NCI-H146 treated with DMSO at 0.1 percent for 48 hours (cell line): ENCODE measurements around the gene PPFIA1.
"Not testable (repeated sequence)": the region's sequence is repeated elsewhere in the genome, so short reads cannot be mapped to it uniquely, and the experiment has no call there.

Experiments
- DNase-seq: peaks from one replicate; lab custom pipeline; 2025; ENCODE audit not compliant: unreplicated experiment; lab: John Stamatoyannopoulos, UW

Gene PPFIA1

DNA sequence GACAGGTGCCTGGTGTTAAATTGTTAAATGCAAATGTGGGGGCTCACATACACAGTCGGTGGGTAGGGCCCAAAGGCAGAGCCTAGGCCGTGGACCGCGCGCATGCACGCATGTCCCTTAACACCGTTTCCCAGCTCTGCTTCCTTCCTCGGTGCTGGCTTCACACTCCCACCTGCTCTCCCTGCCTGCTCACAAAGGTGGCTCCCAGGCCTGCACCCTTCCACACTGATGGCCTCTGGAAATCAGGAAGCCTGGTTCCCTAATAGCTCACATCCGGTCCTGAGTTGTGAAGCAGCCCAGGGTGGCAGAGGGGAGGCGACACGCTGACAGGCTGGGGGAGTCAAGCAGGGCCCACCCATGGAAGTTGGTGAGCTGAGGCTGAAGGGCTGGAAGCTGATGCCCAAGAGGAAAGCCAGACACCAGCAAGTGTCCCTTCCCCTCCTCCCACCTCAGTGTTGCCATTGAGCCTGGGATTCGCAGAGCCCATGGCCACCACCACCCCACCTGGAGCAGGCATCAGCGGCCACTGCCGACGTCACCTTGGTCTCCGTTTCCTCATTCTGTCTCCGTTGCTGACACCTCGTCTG lies 114.2 kb downstream of the PPFIA1 start:
- DNase-seq: no peak

DNA sequence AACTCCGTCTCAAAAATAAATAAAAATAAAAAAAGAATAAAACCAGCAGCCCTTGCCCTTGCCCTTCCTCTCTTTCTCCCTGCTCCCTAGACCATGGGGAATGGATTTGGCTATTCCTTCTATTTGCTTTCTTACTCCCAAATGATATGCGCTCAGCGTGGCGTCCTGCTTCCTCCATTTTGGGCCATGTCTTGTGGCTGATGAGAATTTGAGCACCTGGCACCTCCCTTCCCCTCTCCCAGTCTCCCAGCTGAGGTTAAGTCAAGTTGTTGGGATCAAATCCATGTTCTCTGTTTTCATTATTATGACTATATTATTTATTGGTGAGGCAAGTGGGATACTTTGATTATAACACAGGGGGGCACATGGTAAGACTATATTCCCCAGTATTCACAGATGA lies 117.1 kb downstream of the PPFIA1 start:
- DNase-seq: no peak

DNA sequence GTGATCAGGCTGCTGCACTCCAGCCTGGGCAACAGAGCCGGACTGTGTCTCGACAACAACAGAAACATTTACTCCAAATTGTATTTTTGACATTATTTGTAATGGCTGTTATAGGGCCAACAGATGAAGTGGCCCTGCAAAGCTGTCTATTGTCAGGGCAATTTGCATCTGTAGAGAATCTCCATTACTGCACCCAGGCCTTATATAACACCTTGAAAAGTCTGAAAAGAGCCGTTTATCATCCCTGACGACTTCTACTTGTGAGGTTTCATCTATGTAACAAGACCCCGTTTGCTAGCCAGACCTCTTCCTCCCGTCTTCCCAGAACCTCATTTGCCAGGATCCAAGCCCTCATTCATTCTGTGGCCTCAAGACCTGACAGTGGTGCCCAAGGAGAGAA lies 118.7 kb downstream of the PPFIA1 start:
- no peak for DNase-seq

DNA sequence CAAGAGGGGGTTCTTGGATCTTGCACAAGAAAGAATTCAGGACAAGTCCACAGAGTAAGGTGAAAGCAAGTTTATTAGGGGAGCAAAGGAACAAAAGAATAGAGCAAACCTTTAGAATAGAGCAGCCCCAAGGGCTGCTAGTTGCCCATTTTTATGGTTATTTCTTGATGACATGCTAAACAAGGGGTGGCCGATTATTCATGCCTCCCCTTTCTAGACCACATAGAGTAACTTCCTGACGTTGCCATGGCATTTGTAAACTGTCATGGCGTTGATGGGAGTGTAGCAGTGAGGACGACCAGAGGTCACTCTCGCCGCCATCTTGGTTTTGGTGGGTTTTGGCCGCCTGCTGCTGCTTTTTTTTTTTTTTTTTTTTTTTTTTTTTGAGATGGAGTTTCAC lies 120.4 kb downstream of the PPFIA1 start:
- DNase-seq: not testable (repeated sequence)

DNA sequence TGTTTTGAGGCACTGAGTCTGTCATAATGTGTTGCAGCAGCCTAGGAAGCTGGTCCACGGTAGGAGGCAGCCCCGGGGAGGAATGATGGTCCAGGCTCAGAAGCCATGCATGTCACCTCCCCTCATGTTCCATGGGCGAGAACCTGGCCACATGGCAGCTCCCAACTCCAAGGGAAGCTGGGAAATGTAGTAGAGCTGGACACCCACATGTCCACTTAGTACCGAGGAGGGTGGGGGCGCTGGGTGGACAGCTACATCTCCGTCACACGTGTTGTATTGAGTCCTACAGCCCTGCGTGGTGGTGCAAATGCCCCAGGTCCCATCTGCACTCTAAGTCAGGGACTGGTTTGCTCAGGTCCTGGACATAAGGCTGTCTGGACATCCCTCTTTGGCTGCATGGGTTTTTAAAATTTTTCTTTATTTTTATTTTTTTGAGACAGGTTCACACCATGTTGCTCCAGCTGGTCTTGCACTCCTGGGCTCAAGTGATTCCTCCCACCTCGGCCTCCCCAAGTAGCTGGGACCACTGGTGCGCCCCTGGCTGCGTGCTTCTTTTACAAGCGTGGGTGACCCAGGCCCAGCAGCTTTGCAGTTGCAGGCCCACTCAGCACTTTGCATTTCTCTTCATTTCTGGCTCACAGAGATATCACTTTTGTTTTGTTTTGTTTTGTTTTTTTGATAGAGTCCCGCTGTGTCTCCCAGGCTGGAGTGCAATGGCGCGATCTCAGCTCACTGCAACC lies 123.9 kb downstream of the PPFIA1 start:
- DNase-seq: no peak

DNA sequence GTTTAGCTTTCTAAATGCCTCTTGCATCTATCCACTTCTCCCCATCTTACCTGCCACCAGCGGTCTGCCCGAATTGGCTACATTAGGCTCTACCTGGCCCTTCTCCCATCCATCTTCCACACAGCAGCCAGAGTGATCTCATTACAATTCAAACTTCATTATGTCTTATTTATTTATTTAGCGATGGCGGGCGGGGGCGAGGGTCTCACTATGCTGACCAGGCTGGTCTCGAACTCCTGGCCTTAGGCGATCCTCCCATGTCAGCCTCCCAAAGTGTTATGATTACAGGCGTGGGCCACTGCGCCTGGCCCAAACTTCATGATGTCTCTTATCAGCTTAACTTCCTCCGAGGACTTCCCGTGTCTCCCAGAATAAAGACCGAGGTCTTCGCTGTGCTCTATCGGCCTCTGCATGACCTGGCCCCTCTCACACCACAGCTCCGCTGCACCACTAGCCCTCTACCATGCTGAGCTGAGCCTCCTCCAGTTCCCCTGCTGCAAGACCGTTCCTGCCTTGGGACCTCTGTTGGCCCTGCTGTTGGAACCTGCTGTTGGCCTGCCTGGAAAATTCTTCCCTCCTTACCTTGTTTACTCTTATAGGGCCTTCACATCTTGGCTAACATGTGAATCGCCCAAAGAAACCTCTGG lies 127.0 kb downstream of the PPFIA1 start:
- peak; percentile 33 for DNase-seq

DNA sequence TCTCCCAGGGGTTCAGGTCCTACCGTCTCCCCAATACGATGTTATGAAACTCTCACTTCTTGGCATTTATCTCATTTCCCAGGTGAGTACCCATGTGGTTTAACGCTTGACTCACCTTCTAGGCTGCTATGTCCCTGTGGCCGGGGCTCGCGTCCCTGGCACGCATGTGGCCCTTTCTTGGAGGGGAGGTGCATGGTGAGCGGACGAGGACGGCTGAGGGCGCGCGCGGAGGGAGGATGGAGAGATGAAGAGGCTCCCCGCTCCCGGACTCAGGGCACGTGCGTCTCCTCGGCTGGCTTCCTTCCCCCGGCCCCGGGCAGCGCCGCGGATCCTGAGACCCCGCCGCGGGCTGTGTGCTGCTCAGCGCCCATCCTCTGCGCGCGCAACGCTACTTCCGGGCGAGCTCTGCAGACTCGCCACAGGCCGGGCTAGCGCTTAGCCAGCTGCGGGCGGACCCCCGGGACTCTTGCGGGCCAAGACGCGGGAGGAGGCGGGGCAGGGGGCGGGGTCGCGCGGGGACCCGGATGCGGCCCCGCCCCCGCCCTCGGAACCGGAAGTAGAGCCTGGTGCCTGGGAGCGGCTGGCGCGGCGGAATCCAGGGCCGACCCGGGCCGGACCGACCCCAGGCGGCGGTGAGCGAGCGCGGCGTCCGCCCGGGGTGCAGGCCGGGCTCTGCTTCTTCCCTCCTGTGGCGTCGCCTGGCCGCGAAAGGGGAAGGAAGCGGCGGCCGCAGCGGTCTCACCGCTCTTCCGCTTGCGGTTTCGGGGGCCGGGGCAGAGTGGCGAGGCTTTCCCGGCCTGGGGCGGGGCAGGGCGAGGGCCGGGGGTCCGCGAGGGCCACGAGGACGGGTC lies 127.7 kb downstream of the PPFIA1 start, which contains the start of gene CTTN:
Gene CTTN (plus strand): TSS at position 547 of the 851 bp plus-strand sequence. CDS start 8,769 bp downstream, outside the sequence.
- DNase-seq: peak; percentile 64

DNA sequence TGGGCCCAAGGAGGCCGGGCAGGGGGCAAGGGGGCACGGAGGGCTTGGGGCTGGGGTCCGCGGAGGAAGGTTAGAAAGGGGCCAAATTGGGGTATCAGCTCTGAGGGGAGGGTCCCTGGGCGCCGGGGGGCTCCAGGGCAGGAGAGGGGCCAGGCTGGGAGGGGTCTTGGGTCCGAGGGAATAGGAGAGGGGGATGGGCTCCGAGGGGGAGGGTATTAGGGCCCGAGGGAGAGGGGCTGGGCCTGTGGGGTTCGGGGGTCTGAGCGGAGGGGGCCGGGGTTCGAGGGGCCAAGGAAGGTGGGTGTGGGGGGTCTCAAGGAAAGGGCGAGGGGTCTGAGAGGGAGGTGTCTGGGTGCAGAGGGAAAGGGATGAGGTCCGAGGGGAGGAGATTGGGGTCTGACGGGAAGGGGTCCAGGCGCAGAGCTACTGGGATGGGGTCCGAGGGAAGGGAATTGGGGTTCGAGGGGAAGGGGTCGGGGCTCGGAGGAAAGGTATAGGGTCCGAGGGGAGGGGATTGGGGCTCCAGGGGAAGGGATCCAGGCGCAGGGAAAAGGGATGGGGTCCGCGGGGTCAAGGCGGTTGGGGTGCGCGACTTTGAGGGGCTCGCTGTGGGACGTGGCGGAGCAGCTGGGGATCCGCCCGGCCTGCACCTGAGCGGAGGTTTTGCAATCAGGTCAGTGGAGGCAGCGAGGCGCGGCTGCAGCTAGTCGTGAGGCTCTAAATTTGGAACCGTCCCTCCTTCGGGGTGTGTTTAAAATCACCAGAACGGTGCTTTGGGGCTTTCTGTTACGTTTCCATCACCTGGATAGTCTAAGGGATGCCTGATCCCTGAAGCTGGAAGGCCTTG lies 128.6 kb downstream of the PPFIA1 start:
- no peak for DNase-seq

DNA sequence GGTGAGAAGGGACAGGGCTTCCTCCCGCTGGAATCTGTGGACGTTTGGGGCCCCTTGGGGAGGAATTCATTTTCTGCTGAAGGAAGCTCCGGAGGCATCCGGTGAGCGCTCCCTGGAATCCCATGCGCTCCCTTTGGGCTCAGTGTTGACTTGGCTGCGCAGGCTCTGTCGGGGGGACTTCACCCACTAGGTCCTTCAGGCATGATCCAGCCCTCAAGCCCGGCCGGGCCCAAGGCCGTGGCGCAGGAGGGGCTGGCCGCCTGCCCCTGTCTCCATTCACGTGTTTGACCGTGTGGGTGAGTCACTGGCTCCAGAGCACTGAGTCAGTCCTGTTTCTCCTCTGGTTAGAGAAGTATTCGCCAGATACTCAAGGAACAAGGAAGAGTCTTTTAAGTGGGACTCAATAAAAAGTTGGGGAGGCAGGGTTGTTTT lies 129.2 kb downstream of the PPFIA1 start:
- DNase-seq: no peak

DNA sequence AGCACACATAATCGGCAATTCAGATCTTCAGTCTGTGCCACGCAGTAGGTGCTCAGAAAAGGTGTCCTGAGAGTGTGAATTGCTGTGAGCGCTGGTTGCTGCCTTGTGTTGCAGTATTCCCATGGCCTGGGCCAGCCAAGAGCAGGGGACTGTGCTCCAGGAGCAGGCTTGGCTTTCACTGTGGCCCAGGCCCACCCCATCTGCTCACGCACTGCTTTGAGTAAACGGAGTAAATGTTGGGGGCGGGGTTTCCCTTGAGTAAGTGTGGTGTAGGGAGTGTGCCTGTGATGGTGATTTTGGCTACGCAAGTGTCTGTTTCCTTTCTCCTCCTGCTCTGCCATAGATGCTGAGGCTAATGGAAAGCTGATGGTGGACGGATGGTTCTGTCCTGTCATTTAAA lies 130.2 kb downstream of the PPFIA1 start:
- no peak for DNase-seq

DNA sequence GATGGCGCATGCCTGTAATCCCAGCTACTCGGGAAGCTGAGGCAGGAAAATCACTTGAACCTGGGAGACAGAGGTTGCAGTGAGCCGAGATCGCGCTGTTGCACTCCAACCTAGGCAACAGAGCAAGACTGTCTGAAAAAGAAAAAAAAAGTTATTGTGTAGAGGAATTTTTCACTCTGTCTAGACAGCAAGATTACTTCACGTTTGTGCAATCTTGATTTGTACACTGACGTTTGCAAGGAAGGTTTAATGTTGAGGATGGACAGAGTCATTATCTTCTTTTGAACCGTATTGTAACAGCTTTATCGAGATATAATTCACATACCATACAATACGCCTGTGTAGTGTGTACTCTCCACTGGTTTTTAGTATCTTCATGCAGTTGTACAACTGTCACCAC lies 131.5 kb downstream of the PPFIA1 start:
- DNase-seq: no peak

DNA sequence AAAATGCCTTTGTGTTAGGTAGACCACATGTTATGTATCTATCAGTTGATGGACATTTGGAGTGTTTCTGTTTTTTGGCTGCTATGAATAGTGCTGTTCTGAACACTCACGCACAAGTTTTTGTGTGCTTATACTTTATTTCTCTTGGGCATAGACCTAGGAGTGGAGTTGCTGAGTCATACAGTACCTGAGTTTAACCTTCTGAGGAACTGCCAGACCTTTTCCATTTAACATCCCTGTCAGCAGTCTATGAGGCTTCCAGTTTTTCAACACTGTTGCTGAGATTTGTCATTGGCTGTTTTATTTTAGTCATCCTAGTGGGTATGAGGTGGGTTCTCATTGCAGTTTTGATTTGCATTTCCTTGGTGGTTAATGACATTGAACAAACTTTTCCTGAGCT lies 132.2 kb downstream of the PPFIA1 start:
- DNase-seq: no peak

DNA sequence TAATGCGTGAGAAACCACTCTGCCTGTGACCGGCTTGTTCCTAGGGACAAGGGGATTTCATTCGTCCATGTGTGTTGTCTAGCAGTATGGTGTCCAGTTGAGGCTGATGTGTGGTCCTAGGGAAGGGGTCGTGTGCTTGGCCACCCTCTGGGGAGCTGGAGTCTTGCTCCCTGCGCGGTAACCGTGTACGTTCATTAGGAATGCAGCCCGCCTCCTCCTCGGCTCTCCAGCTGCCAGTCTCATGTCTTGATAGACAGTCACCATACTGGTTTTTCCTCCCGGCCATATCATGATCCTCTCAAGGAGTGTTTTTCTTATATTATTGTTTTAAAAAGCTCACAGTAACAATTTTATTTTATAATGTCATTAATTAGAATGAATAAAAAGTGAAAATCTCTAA lies 133.8 kb downstream of the PPFIA1 start:
- DNase-seq: no peak

DNA sequence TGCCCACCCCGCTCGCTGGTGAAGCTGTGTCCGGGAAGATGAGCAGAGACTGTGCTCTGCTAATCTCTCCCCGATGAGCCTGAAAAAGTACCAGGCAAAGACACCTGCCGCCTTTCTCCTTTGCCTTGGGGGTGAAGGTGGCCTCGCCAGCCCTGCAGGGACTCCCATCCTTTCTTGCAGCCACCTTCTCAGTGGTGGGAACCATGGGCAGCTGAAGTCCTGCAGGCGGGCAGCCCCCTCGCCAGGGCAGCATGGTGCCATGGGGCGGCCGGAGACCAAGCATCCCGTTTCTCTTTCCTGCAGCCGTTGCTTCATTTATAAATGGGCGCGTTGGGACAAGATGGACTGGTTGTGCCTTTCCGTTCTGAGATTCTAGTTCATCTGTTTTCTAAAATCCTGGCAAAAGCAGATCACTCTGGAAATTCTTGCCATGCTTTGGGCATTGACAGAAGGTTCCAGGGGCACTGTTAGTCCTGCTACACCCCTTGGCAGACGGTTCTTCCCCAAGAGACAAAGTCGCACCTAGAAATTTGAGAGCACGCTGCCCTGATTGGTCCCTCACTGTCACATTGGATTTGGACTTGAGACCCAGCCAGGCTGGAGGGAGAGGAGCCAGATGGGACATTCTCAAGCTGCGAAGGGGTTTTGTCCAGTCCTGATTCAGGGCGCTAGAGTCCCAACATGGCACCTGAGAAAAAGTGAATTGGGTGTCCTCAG lies 135.3 kb downstream of the PPFIA1 start:
- DNase-seq: no peak

DNA sequence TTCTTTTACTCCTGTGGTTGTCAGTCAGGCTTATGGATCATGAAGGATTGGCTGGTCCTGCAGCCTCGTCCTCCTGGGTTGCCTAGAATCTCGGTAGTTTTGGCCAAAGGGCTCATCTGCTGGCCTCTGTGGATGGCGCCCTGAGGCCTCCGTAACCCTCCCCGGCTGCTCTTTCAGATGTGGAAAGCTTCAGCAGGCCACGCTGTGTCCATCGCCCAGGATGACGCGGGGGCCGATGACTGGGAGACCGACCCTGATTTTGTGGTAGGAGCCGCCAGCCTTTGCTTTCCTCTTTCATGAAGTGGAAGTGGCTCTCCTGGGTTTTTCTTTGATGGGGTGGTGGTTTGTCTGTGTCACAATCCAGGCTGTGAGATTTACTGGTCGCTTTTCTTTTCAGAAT lies 136.6 kb downstream of the PPFIA1 start:
- no peak for DNase-seq

DNA sequence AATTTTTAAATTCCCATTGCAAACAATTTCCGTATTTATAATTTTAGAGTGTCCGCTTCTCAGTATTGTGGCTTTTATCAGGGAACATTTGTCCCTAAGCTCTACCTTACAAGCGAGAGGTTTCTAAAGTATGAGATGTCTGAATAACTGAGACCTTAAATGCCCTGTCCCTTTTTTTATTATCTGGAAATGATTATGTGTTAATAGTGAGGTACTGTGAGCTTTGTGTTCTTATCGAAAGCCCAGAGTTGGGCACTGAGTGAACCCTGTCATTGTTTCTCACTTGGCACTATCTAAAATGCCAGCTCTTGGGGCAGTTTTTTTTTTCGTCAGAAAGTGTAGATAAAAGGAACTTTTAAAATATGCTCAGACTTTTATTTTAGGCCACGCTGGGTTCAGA lies 137.3 kb downstream of the PPFIA1 start:
- DNase-seq: no peak

DNA sequence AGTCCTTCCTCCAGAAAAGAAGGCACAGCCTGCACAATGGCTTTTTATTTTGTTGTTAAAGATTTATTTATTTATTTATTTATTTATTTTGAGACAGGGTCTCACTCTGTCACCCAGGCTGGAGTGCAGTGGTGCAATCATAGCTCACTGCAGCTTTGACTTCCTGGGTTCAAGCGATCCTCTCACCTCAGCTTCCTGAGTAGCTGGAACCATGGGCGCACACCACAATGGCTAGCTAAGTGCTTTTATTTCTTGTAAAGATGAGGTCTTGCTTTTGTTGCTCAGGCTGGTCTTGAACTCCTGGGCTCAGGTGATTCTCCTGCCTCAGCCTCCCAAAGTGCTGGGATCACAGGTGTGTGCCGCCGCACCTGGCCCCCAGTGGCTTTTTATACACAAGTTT lies 137.8 kb downstream of the PPFIA1 start:
- not testable (repeated sequence) for DNase-seq

DNA sequence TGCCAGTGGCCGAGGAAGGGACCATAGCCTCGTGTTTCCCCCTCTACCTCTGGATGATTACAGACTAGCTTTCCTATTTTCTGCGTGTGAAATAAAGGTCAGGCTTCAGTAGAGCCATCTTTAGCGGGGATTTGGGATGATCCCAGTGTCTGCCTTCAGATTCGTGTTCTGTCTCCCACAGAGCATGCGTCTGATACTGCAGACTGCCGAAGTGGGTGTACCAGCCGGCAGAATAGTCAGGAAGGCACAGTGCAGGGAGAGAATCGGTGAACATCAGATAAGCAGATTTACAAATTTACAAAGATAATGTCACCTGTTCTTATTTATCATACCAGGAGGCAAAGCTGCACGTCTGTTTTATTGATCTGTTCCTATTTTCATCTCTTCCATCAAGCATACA lies 138.9 kb downstream of the PPFIA1 start:
- no peak for DNase-seq

DNA sequence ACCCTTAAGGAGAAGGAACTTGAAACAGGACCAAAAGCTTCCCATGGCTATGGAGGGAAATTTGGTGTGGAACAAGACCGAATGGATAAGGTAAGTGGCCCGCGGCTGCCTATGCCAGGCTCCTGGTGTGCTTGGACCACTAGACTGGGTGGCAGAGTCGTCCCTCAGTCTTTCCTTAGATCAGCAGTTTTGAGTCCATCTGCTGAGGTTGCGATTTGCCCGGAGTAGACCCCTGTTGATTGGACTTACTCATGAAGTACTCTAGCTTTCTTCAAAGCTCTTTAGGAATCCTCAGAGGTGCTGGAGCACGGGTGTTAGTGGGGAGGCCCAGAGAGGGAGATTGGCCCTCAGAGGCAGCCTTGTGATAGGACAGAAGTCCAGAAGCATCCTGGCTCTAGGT lies 139.4 kb downstream of the PPFIA1 start:
- DNase-seq: no peak
